SK-N-MC (cell line): Measurements from ENCODE around the gene NDUFS5.
"Not testable (repeated sequence)": the region's sequence is repeated elsewhere in the genome, so short reads cannot be mapped to it uniquely, and the experiment has no call there.

Experiments used
- DNase-seq: peaks from one replicate; pipeline ENCODE4 v3.0.0-alpha.2; 2011; ENCODE audit warnings: low read depth, low spot score
- H3K27ac ChIP-seq: fragments of 200-600 bp; sonication (generic); 2 replicates; pipeline ENCODE4 v1.5.1; 2016; ENCODE audit warnings: mixed run types
- H3K36me3 ChIP-seq: fragments of 200-600 bp; sonication (generic); 2 replicates; pipeline ENCODE4 v1.6.1; 2017; ENCODE audit warnings: antibody characterized with exemption, low read length, mixed read lengths; ENCODE audit not compliant: insufficient read depth
- H3K4me3 ChIP-seq: fragments of 200-600 bp; sonication (generic); 2 replicates; pipeline ENCODE4 v1.5.1; 2016
- H3K9ac ChIP-seq: fragments of 200-600 bp; sonication (generic); 2 replicates; pipeline ENCODE4 v1.8.0; 2017; ENCODE audit warnings: mixed run types, mixed read lengths; ENCODE audit not compliant: insufficient read length
- H3K9me3 ChIP-seq: fragments of 200-600 bp; sonication (generic); 2 replicates; pipeline ENCODE4 v1.6.1; 2017; ENCODE audit warnings: low read depth, mild to moderate bottlenecking, antibody characterized with exemption, low read length, moderate library complexity, mixed read lengths
- EZH2 ChIP-seq: fragments of 200-600 bp; sonication (generic); IDR thresholded peaks from one replicate; pipeline ENCODE4 v1.6.1; 2017; ENCODE audit warnings: antibody characterized with exemption
- FOXP2 ChIP-seq: optimal IDR thresholded peaks from 2 replicates; pipeline ENCODE3; 2011; ENCODE audit warnings: mild to moderate bottlenecking, moderate library complexity; ENCODE audit not compliant: insufficient read depth; ENCODE audit errors: extremely low read length, control extremely low read depth
- POLR2AphosphoS5 ChIP-seq: IDR thresholded peaks from 2 replicates; pipeline ENCODE4 v1.6.1; 2012; ENCODE audit warnings: mild to moderate bottlenecking, low read depth, low read length, borderline replicate concordance

The NDUFS5 gene

GRCh38 chr1:39036678-39037077, 10.5 kb downstream of the NDUFS5 start:
- Histone ChIP-seq H3K9ac (no peak overlapping the region), H3K27ac (no peak overlapping the region), H3K9me3 (no peaks in the 10 kb centered on the region), H3K4me3 (no peak overlapping the region), H3K36me3 (peaks cover 55% of the 10 kb centered on the region)
- TF ChIP-seq FOXP2 (no peak), POLR2AphosphoS5 (no peak)
- no peak for DNase-seq

- no peak overlapping the region for H3K4me3 ChIP-seq
- H3K9me3 ChIP-seq = no peaks in the 10 kb centered on the region
- no peak for DNase-seq
- no peak for TF ChIP-seq EZH2
- TF ChIP-seq FOXP2 = no peak
- no peak for TF ChIP-seq POLR2AphosphoS5
- peaks cover 7% of the 10 kb centered on the region; the same call in 1 of the 2 replicates for H3K36me3 ChIP-seq
- no peak overlapping the region for H3K27ac ChIP-seq
- no peak overlapping the region for H3K9ac ChIP-seq
These were observed 17.4 kb downstream of the NDUFS5 start for GRCh38 chr1:39043513-39043912.

GRCh38 chr1:39044762-39045161, 18.6 kb downstream of the NDUFS5 start:
- no peak for DNase-seq
- peaks cover 5% of the 10 kb centered on the region; the same call in 1 of the 2 replicates for H3K36me3 ChIP-seq
- H3K4me3 ChIP-seq = no peak overlapping the region
- H3K27ac ChIP-seq = no peak overlapping the region
- H3K9ac ChIP-seq = no peak overlapping the region
- no peaks in the 10 kb centered on the region for H3K9me3 ChIP-seq
- TF ChIP-seq POLR2AphosphoS5 (no peak), EZH2 (no peak), FOXP2 (no peak)

- no peak for DNase-seq
- Histone ChIP-seq H3K9me3 (no peaks in the 10 kb centered on the region), H3K9ac (no peak overlapping the region), H3K36me3 (peaks cover 5% of the 10 kb centered on the region; the same call in 1 of the 2 replicates), H3K4me3 (no peak overlapping the region), H3K27ac (no peak overlapping the region)
- TF ChIP-seq POLR2AphosphoS5 (no peak), EZH2 (no peak), FOXP2 (no peak)
These were observed 19.1 kb downstream of the NDUFS5 start for GRCh38 chr1:39045231-39045630.

GRCh38 chr1:39046613-39047210, 20.6 kb downstream of the NDUFS5 start:
- no peak for TF ChIP-seq FOXP2
- no peak for TF ChIP-seq EZH2
- TF ChIP-seq POLR2AphosphoS5 = no peak
- Histone ChIP-seq H3K9me3 (no peaks in the 10 kb centered on the region), H3K27ac (no peak overlapping the region), H3K36me3 (no peaks in the 10 kb centered on the region; the same call in 1 of the 2 replicates), H3K4me3 (no peak overlapping the region), H3K9ac (no peak overlapping the region)
- DNase-seq = no peak

GRCh38 chr1:39047374-39048229, 21.5 kb downstream of the NDUFS5 start:
- no peak overlapping the region for H3K9ac ChIP-seq
- no peak for DNase-seq

GRCh38 chr1:39048745-39049370, 22.7 kb downstream of the NDUFS5 start:
- H3K27ac ChIP-seq = no peak overlapping the region

More at GRCh38 chr1:39047374-39048229, 21.5 kb downstream of the NDUFS5 start:
- TF ChIP-seq EZH2 = no peak
- TF ChIP-seq POLR2AphosphoS5 = no peak
- TF ChIP-seq FOXP2 = no peak
- no peak overlapping the region for H3K27ac ChIP-seq
- H3K36me3 ChIP-seq = no peaks in the 10 kb centered on the region
- H3K9me3 ChIP-seq = no peaks in the 10 kb centered on the region
- H3K4me3 ChIP-seq = no peak overlapping the region

GRCh38 chr1:39050001-39050400, 23.9 kb downstream of the NDUFS5 start:
- DNase-seq = no peak
- Histone ChIP-seq H3K9ac (no peak overlapping the region), H3K27ac (no peak overlapping the region), H3K36me3 (no peaks in the 10 kb centered on the region), H3K4me3 (no peak overlapping the region), H3K9me3 (no peaks in the 10 kb centered on the region)
- TF ChIP-seq POLR2AphosphoS5 = no peak
- no peak for TF ChIP-seq EZH2
- no peak for TF ChIP-seq FOXP2

More at GRCh38 chr1:39048745-39049370, 22.7 kb downstream of the NDUFS5 start:
- DNase-seq = no peak
- TF ChIP-seq FOXP2 = no peak
- H3K36me3 ChIP-seq = no peaks in the 10 kb centered on the region
- H3K9me3 ChIP-seq = no peaks in the 10 kb centered on the region
- H3K4me3 ChIP-seq = no peak overlapping the region
- H3K9ac ChIP-seq = no peak overlapping the region

GRCh38 chr1:39051193-39051850, 25.2 kb downstream of the NDUFS5 start:
- not testable (repeated sequence) for DNase-seq, H3K9ac ChIP-seq, H3K36me3 ChIP-seq, H3K9me3 ChIP-seq, H3K27ac ChIP-seq, H3K4me3 ChIP-seq
